Gastrocnemius medialis (tissue), 4 donors: ENCODE measurements around the gene UBR4. TPM values are rescaled to one million over a fixed set of nuclear protein-coding genes. Genes with fewer than 3 reads are reported as not detected.
"Not testable (repeated sequence)": the region's sequence is repeated elsewhere in the genome, so short reads cannot be mapped to it uniquely, and the experiment has no call there.

ENCODE experiments used
- ATAC-seq, 2 donors: fragments of 150-250 bp; one replicate each; pipeline ENCODE4 v1.9.1; 2016
- DNase-seq, 2 donors: peaks; one replicate each; pipeline ENCODE4 v3.0.0-alpha.2; 2019
- H3K27ac ChIP-seq, 4 donors: fragments of 200-600 bp; sonication (generic); 1 replicate in 1 of 4; 2 replicates in 3 of 4; pipeline ENCODE4 v1.5.1; 2016 to 2018; ENCODE audit warnings: mild to moderate bottlenecking in 2 of 4, moderate library complexity in 1 of 4
- H3K27me3 ChIP-seq, 3 donors: fragments of 200-600 bp; sonication (generic) in 2 of 3; 1 replicate in 1 of 3; 2 replicates in 2 of 3; pipeline versions ENCODE4 v1.5.1 to v1.6.0; 2016 to 2019; ENCODE audit warnings: mild to moderate bottlenecking in 1 of 3, moderate library complexity in 1 of 3
- H3K36me3 ChIP-seq, 2 donors: fragments of 200-600 bp; sonication (generic) in 1 of 2; one replicate each; pipeline ENCODE4 v1.5.1; 2017 to 2018
- H3K4me1 ChIP-seq, 2 donors: fragments of 200-600 bp; sonication (generic) in 1 of 2; one replicate each; pipeline ENCODE4 v1.5.1; 2016 to 2017; ENCODE audit warnings: mild to moderate bottlenecking in 2 of 2
- H3K4me3 ChIP-seq, 4 donors: fragments of 200-600 bp; sonication (generic) in 3 of 4; 1 replicate in 1 of 4; 2 replicates in 3 of 4; pipeline ENCODE4 v1.5.1; 2016 to 2019; ENCODE audit warnings: mild to moderate bottlenecking in 2 of 4
- H3K9me3 ChIP-seq, 3 donors: fragments of 200-600 bp; sonication (generic) in 2 of 3; 1 replicate in 1 of 3; 2 replicates in 2 of 3; pipeline ENCODE4 v1.5.1; 2016 to 2019
- CTCF ChIP-seq, 5 experiments: fragments of 450-650 bp in 3 of 5; fragments of 200-600 bp in 2 of 5; sonication (generic) in 2 of 5; IDR thresholded peaks in 4 of 5; conservative IDR thresholded peaks in 1 of 5; 1 replicate in 4 of 5; 2 replicates in 1 of 5; pipeline ENCODE4 v1.5.1; 2016 to 2019; ENCODE audit warnings: antibody characterized with exemption in 5 of 5, mild to moderate bottlenecking in 3 of 5, moderate library complexity in 3 of 5
- POLR2A ChIP-seq, 2 donors: fragments of 450-650 bp; IDR thresholded peaks; one replicate each; pipeline ENCODE4 v1.6.1; 2017; ENCODE audit warnings: antibody characterized with exemption in 2 of 2, mild to moderate bottlenecking in 2 of 2, moderate library complexity in 2 of 2
- in situ Hi-C, 4 donors: fragments of 200-750 bp; cut with MboI; loops; one replicate each; pipeline versions ENCODE4 v1.15.0 to v1.8.0; 2017; ENCODE audit warnings: low sequenced_read_pairs in 4 of 4
- intact Hi-C: fragments of 100-400 bp; cut with DNase I; formaldehyde crosslinking; loops from one replicate; pipeline ENCODE4 v1.15.1; 2023; ENCODE audit warnings: low total_unique reads
- total RNA-seq, 4 donors: library from RNA; depleted of rRNA; stranded (reverse); fragments of >200 nt; gene quantifications; one replicate each; pipeline versions ENCODE4 v1.1.0 to v1.2.3, GENCODE V29; 2016

UBR4 gene
- total RNA-seq, 4 donors from 2014 or later, result 156 to 293 (median 197) TPM

GRCh38 chr1:19220080-19220846, 10.2 kb upstream of the UBR4 start:
- Histone ChIP-seq H3K27me3 (no peaks in the 10 kb centered on the region), H3K27ac (peak overlapping the region; percentile 69 to 76 (median 72)), H3K4me1 (peaks cover 46 to 62% of the 10 kb centered on the region in 2 donors), H3K9me3 (no peaks in the 10 kb centered on the region), H3K4me3 (no peak overlapping the region), H3K36me3 (peaks cover 0 to 42% of the 10 kb centered on the region in 2 donors)
- intact Hi-C loops (no loop called here), in situ Hi-C loops (no loop called here)
- ATAC-seq (peak in 1 of 2 donors; percentile 3), DNase-seq (no peak)
- no peak for TF ChIP-seq POLR2A (IDR thresholded peaks at IDR 0.05)
- no peak for TF ChIP-seq CTCF (IDR thresholded peaks at IDR 0.05 in 4 of 5, conservative IDR thresholded peaks at IDR 0.05 in 1 of 5)

GRCh38 chr1:19219451-19219850, 9.4 kb upstream of the UBR4 start:
- peaks cover 0 to 35% of the 10 kb centered on the region in 2 donors for H3K36me3 ChIP-seq
- peak overlapping the region; percentile 69 to 76 (median 72) for H3K27ac ChIP-seq
- no peak for TF ChIP-seq POLR2A (IDR thresholded peaks at IDR 0.05)
- TF ChIP-seq CTCF (IDR thresholded peaks at IDR 0.05 in 4 of 5, conservative IDR thresholded peaks at IDR 0.05 in 1 of 5), result no peak
- peaks cover 46 to 62% of the 10 kb centered on the region in 2 donors for H3K4me1 ChIP-seq
- peak; percentile 27 to 53 for DNase-seq
- intact Hi-C loops, result loop anchor here (2.0 to 10.0 kb wide), 2 partner anchors 21 to 265 kb away; partner anchors contain the start of gene IFFO2
- H3K4me3 ChIP-seq, result no peak overlapping the region
- H3K9me3 ChIP-seq, result no peaks in the 10 kb centered on the region
- H3K27me3 ChIP-seq, result no peaks in the 10 kb centered on the region
- ATAC-seq, result peak; percentile 77 to 84
- in situ Hi-C loops, result no loop called here

- in situ Hi-C loops, H3K4me3 ChIP-seq, H3K27ac ChIP-seq, DNase-seq, H3K9me3 ChIP-seq, H3K27me3 ChIP-seq, ATAC-seq: not testable (repeated sequence)
- Histone ChIP-seq H3K36me3 (peaks cover 0 to 24% of the 10 kb centered on the region in 2 donors), H3K4me1 (peaks cover 58 to 60% of the 10 kb centered on the region in 2 donors)
- intact Hi-C loops, result loop anchor here (10.0 kb wide), 1 partner anchor 262 kb away; the partner anchor contains the start of gene IFFO2
These were observed 6.5 kb upstream of the UBR4 start for GRCh38 chr1:19216585-19216984.

- H3K36me3 ChIP-seq, result peaks cover 0 to 2% of the 10 kb centered on the region in 2 donors
- DNase-seq (no peak), ATAC-seq (no peak)
- no peaks in the 10 kb centered on the region for H3K9me3 ChIP-seq
- in situ Hi-C loops (no loop called here), intact Hi-C loops (loop anchor here (10.0 kb wide), 1 partner anchor 259 kb away; the partner anchor contains the start of gene IFFO2)
- no peak overlapping the region for H3K27ac ChIP-seq
- H3K4me1 ChIP-seq, result peaks cover 47 to 49% of the 10 kb centered on the region in 2 donors
- H3K27me3 ChIP-seq, result no peaks in the 10 kb centered on the region
- TF ChIP-seq POLR2A (IDR thresholded peaks at IDR 0.05) (no peak), CTCF (IDR thresholded peaks at IDR 0.05 in 4 of 5, conservative IDR thresholded peaks at IDR 0.05 in 1 of 5) (no peak)
- H3K4me3 ChIP-seq, result no peak overlapping the region
These were observed 3.5 kb upstream of the UBR4 start for GRCh38 chr1:19213580-19213979.

- peaks cover 48 to 55% of the 10 kb centered on the region in 2 donors for H3K4me1 ChIP-seq
- no peak for DNase-seq
- no peak overlapping the region for H3K4me3 ChIP-seq
- no peak for TF ChIP-seq CTCF (IDR thresholded peaks at IDR 0.05 in 4 of 5, conservative IDR thresholded peaks at IDR 0.05 in 1 of 5)
- TF ChIP-seq POLR2A (IDR thresholded peaks at IDR 0.05), result no peak
- in situ Hi-C loops (no loop called here), intact Hi-C loops (loop anchor here (10.0 kb wide), 1 partner anchor 257 kb away; the partner anchor contains the start of gene IFFO2)
- no peaks in the 10 kb centered on the region for H3K36me3 ChIP-seq
- no peaks in the 10 kb centered on the region for H3K9me3 ChIP-seq
- H3K27ac ChIP-seq, result peak overlapping the region in 1 of 4 donors; percentile 96
- ATAC-seq, result no peak
- H3K27me3 ChIP-seq, result no peaks in the 10 kb centered on the region
These were observed 2.1 kb upstream of the UBR4 start for GRCh38 chr1:19212167-19212566.
